ENCODE measurements around the gene MAB21L1. TPM values are rescaled to one million over a fixed set of nuclear protein-coding genes. Genes with fewer than 3 reads are reported as not detected.

Gene MAB21L1
- total RNA-seq, 1 experiment from 2014 or later = not detected

DNA sequence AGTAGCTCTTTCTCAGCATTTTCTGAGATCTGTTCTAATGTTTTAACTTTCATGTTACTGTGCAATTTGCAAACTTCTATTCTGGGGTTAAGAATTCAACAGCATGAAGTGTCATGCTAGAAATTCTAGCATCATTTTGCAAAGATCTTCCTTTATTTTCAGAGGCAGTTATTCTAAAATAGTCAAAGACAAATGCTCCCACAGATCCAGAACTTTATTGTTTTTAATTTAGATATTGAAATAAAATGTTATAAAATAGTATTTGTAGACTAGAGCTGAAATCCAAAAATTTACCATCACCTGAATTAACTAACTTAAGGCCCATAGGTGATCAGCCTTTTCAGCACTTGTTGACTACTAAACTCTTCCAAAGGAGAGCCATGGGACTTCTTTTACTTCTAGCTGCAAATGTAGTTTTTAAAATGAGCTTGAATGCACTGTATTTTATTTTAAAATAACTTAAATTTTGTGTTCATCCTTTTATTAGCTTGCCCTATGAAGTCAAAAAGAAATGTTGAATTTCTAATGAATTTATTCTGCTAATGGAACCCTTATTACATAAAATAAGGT, 3.2 kb downstream of the MAB21L1 start:
- no TSS peak for BruUV-seq (replicated peaks)
- TF ChIP-seq POLR2A (IDR thresholded peaks at IDR 0.05; ENCODE audit: borderline replicate concordance, extremely low read depth, insufficient read depth, insufficient read length) = no peak
- TF ChIP-seq, protein P1, sequence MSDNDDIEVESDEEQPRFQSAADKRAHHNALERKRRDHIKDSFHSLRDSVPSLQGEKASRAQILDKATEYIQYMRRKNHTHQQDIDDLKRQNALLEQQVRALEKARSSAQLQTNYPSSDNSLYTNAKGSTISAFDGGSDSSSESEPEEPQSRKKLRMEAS (IDR thresholded peaks at IDR 0.05) = no peak
- no peak for TF ChIP-seq CBX3 (IDR thresholded peaks at IDR 0.05; ENCODE audit: low read depth)
- TF ChIP-seq SP1 (IDR thresholded peaks at IDR 0.05; ENCODE audit: low read depth) = no peak
- CTCF ChIA-PET = no interaction called here

DNA sequence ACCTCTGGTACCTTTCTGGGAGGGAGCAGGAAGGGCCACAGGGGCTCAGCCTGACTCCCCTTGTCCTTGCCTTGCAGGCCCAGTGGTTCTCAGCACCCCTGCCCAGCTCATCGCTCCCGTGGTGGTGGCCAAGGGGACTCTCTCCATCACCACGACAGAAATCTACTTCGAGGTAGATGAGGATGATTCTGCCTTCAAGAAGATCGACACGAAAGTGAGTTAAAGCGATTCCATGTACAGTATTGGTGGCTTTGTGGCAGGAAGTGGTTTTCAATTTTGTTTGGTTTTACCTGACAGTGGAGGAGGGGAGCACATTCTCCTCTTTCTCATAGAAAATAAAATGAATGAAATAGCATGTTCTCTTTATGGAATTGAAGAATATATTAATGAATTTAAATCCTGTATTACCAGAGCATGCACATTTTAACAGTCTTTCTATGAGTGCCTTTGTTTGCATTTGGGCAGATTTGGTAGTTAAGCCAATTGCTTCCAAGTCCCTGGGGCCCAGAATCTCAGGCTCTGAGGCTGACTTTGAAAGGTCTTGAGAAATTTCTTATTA, 4.1 kb downstream of the MAB21L1 start:
- no peak for DNase-seq (ENCODE audit: low read depth, low spot score)
- no peaks in the 10 kb centered on the region for H3K79me2 ChIP-seq (ENCODE audit: insufficient read depth, low read length)
- ATAC-seq = no peak
- no peak overlapping the region for H3K27ac ChIP-seq (ENCODE audit: low read depth, low read length)
- no peaks in the 10 kb centered on the region for H4K20me1 ChIP-seq (ENCODE audit: insufficient read depth)
- ChIA-PET POLR2A (no interaction called here), CTCF (no interaction called here), RAD21 (ENCODE audit: low non-redundant PET in 1 of 2, low total read pairs in 2 of 2, uncharacterized antibody in 2 of 2, unreplicated experiment in 2 of 2) (no interaction called here)
- no peak overlapping the region for H2AFZ ChIP-seq (ENCODE audit: low read depth, low read length, poor library complexity, severe bottlenecking)
- H3K9ac ChIP-seq (ENCODE audit: low read length) = no peak overlapping the region
- no TSS peak for BruUV-seq (replicated peaks)
- TF ChIP-seq, protein P2, sequence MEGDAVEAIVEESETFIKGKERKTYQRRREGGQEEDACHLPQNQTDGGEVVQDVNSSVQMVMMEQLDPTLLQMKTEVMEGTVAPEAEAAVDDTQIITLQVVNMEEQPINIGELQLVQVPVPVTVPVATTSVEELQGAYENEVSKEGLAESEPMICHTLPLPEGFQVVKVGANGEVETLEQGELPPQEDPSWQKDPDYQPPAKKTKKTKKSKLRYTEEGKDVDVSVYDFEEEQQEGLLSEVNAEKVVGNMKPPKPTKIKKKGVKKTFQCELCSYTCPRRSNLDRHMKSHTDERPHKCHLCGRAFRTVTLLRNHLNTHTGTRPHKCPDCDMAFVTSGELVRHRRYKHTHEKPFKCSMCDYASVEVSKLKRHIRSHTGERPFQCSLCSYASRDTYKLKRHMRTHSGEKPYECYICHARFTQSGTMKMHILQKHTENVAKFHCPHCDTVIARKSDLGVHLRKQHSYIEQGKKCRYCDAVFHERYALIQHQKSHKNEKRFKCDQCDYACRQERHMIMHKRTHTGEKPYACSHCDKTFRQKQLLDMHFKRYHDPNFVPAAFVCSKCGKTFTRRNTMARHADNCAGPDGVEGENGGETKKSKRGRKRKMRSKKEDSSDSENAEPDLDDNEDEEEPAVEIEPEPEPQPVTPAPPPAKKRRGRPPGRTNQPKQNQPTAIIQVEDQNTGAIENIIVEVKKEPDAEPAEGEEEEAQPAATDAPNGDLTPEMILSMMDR (IDR thresholded peaks at IDR 0.05 in 2 of 3, conservative IDR thresholded peaks at IDR 0.05 in 1 of 3; ENCODE audit: borderline replicate concordance in 1 of 3, insufficient read depth in 1 of 3, low read depth in 2 of 3, low read length in 2 of 3) = no peak
- TF ChIP-seq EZH2phosphoT487 (IDR thresholded peaks at IDR 0.05; ENCODE audit: borderline replicate concordance) (no peak), CBX3 (IDR thresholded peaks at IDR 0.05; ENCODE audit: low read depth) (no peak), EZH2 (IDR thresholded peaks at IDR 0.05) (no peak), SIN3A (IDR thresholded peaks at IDR 0.05; ENCODE audit: low read depth) (no peak), SP1 (IDR thresholded peaks at IDR 0.05; ENCODE audit: low read depth) (no peak), POLR2A (IDR thresholded peaks at IDR 0.05; ENCODE audit: borderline replicate concordance, extremely low read depth, insufficient read depth, insufficient read length) (no peak)
- TF ChIP-seq, protein P3, sequence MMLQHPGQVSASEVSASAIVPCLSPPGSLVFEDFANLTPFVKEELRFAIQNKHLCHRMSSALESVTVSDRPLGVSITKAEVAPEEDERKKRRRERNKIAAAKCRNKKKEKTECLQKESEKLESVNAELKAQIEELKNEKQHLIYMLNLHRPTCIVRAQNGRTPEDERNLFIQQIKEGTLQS (IDR thresholded peaks at IDR 0.05) = no peak
- no peaks in the 10 kb centered on the region for H3K36me3 ChIP-seq (ENCODE audit: control insufficient read depth in 1 of 2, insufficient read depth in 2 of 2, low read length in 2 of 2)
- H3K27me3 ChIP-seq (ENCODE audit: insufficient read depth, low read length) = no peaks in the 10 kb centered on the region
- H3K4me3 ChIP-seq (replicated peaks in 1 of 2; ENCODE audit: low read depth in 1 of 2, low read length in 2 of 2) = no peak overlapping the region
- intact Hi-C loops (cut with micrococcal nuclease) = no loop called here
- no peak overlapping the region for H3K4me2 ChIP-seq (ENCODE audit: low read length)
- no peaks in the 10 kb centered on the region for H3K4me1 ChIP-seq (ENCODE audit: control insufficient read depth in 1 of 2, insufficient read depth in 2 of 2, low read length in 2 of 2)
- H3K9me2 ChIP-seq (ENCODE audit: insufficient read depth) = no peaks in the 10 kb centered on the region
- no peaks in the 10 kb centered on the region for H3K9me3 ChIP-seq (ENCODE audit: control insufficient read depth in 1 of 2, insufficient read depth in 1 of 2, low read depth in 1 of 2, low read length in 2 of 2)

More for the DNA sequence above, 3.2 kb downstream of the MAB21L1 start:
- Histone ChIP-seq H3K9me3 (ENCODE audit: control insufficient read depth in 1 of 2, insufficient read depth in 1 of 2, low read depth in 1 of 2, low read length in 2 of 2) (no peaks in the 10 kb centered on the region), H3K9ac (ENCODE audit: low read length) (no peak overlapping the region), H3K27ac (ENCODE audit: low read depth, low read length) (no peak overlapping the region), H3K4me1 (ENCODE audit: control insufficient read depth in 1 of 2, insufficient read depth in 2 of 2, low read length in 2 of 2) (no peaks in the 10 kb centered on the region), H3K27me3 (ENCODE audit: insufficient read depth, low read length) (no peaks in the 10 kb centered on the region), H3K79me2 (ENCODE audit: insufficient read depth, low read length) (no peaks in the 10 kb centered on the region), H3K9me2 (ENCODE audit: insufficient read depth) (no peaks in the 10 kb centered on the region), H3K4me2 (ENCODE audit: low read length) (no peak overlapping the region), H3K4me3 (replicated peaks in 1 of 2; ENCODE audit: low read depth in 1 of 2, low read length in 2 of 2) (no peak overlapping the region), H4K20me1 (ENCODE audit: insufficient read depth) (no peaks in the 10 kb centered on the region), H2AFZ (ENCODE audit: low read depth, low read length, poor library complexity, severe bottlenecking) (no peak overlapping the region), H3K36me3 (ENCODE audit: control insufficient read depth in 1 of 2, insufficient read depth in 2 of 2, low read length in 2 of 2) (no peaks in the 10 kb centered on the region)
- RAD21 ChIA-PET (ENCODE audit: low non-redundant PET in 1 of 2, low total read pairs in 2 of 2, uncharacterized antibody in 2 of 2, unreplicated experiment in 2 of 2) = no interaction called here
- POLR2A ChIA-PET = no interaction called here
- DNase-seq (ENCODE audit: low read depth, low spot score) = no peak
- intact Hi-C loops (cut with micrococcal nuclease) = no loop called here
- no peak for ATAC-seq
